ENCODE results near the gene KLHL18.
"Not testable (repeated sequence)": the region's sequence is repeated elsewhere in the genome, so short reads cannot be mapped to it uniquely, and the experiment has no call there.

The KLHL18 gene

GRCh38 chr3:47282424-47283192 lies at the start of gene KLHL18, which contains the start of gene KIF9:
Gene KLHL18, plus strand, starts transcription at chr3:47282944. Its CDS starts 22 bp downstream, at chr3:47282966.
Gene KIF9, minus strand, starts transcription at chr3:47282799. Its CDS starts 5,425 bp downstream, at chr3:47277374.
- peak; percentile 87 to 94 for DNase-seq (ENCODE audit: low read depth in 1 of 2, low spot score in 1 of 2)

GRCh38 chr3:47238017-47238416 lies 44.7 kb upstream of the KLHL18 start:
- DNase-seq (ENCODE audit: low read depth in 1 of 2, low spot score in 1 of 2) = no peak

- no peak for DNase-seq (ENCODE audit: low read depth in 1 of 2, low spot score in 1 of 2)
Observed at GRCh38 chr3:47239929-47240328, 42.8 kb upstream of the KLHL18 start.

GRCh38 chr3:47243419-47244147 lies 39.2 kb upstream of the KLHL18 start:
- DNase-seq (ENCODE audit: low read depth in 1 of 2, low spot score in 1 of 2) = no peak

GRCh38 chr3:47244531-47245100 lies 38.1 kb upstream of the KLHL18 start:
- DNase-seq (ENCODE audit: low read depth in 1 of 2, low spot score in 1 of 2) = no peak

GRCh38 chr3:47245271-47245670 lies 37.5 kb upstream of the KLHL18 start:
- no peak for DNase-seq (ENCODE audit: low read depth in 1 of 2, low spot score in 1 of 2)

GRCh38 chr3:47247131-47248064 lies 35.3 kb upstream of the KLHL18 start:
- no peak for DNase-seq (ENCODE audit: low read depth in 1 of 2, low spot score in 1 of 2)

- no peak for DNase-seq (ENCODE audit: low read depth in 1 of 2, low spot score in 1 of 2)
Observed at GRCh38 chr3:47250309-47251060, 32.3 kb upstream of the KLHL18 start.

- DNase-seq (ENCODE audit: low read depth in 1 of 2, low spot score in 1 of 2) = not testable (repeated sequence)
Observed at GRCh38 chr3:47251085-47251484, 31.7 kb upstream of the KLHL18 start.

- no peak for DNase-seq (ENCODE audit: low read depth in 1 of 2, low spot score in 1 of 2)
Observed at GRCh38 chr3:47251689-47252088, 31.1 kb upstream of the KLHL18 start.

GRCh38 chr3:47256331-47256730 lies 26.4 kb upstream of the KLHL18 start:
- not testable (repeated sequence) for DNase-seq (ENCODE audit: low read depth in 1 of 2, low spot score in 1 of 2)

- no peak for DNase-seq (ENCODE audit: low read depth in 1 of 2, low spot score in 1 of 2)
Observed at GRCh38 chr3:47259114-47259513, 23.6 kb upstream of the KLHL18 start.

GRCh38 chr3:47260605-47261004 lies 22.1 kb upstream of the KLHL18 start:
- no peak for DNase-seq (ENCODE audit: low read depth in 1 of 2, low spot score in 1 of 2)

- DNase-seq (ENCODE audit: low read depth in 1 of 2, low spot score in 1 of 2) = no peak
Observed at GRCh38 chr3:47261301-47261700, 21.4 kb upstream of the KLHL18 start.

- no peak for DNase-seq (ENCODE audit: low read depth in 1 of 2, low spot score in 1 of 2)
Observed at GRCh38 chr3:47265008-47265407, 17.7 kb upstream of the KLHL18 start.

GRCh38 chr3:47265725-47266428 lies 16.9 kb upstream of the KLHL18 start:
- no peak for DNase-seq (ENCODE audit: low read depth in 1 of 2, low spot score in 1 of 2)

GRCh38 chr3:47266709-47267489 lies 15.8 kb upstream of the KLHL18 start:
- peak in 1 of 2 donors; percentile 11 for DNase-seq (ENCODE audit: low read depth in 1 of 2, low spot score in 1 of 2)

- no peak for DNase-seq (ENCODE audit: low read depth in 1 of 2, low spot score in 1 of 2)
Observed at GRCh38 chr3:47267490-47267824, 15.3 kb upstream of the KLHL18 start.

- DNase-seq (ENCODE audit: low read depth in 1 of 2, low spot score in 1 of 2) = no peak
Observed at GRCh38 chr3:47270526-47270925, 12.2 kb upstream of the KLHL18 start.

All from stimulated activated CD4-positive, alpha-beta T cell treated with anti-CD3 and anti-CD28 coated beads, Interleukin-15, amount 100 ng/mL, for 1 hour (primary cell).